TTC549 (cell line): ENCODE results near the gene NUP98.

ENCODE experiments used
- FAIRE-seq: peaks from 2 replicates; lab custom pipeline; 2012; peaks lifted over from hg19 to GRCh38; lab: Jason Lieb, UNC

Gene NUP98

GRCh38 chr11:3732671-3733436 is 64.5 kb downstream of the NUP98 start:
- FAIRE-seq = no peak

GRCh38 chr11:3723014-3723708 is 74.2 kb downstream of the NUP98 start:
- FAIRE-seq = no peak

- FAIRE-seq = no peak
Measured at GRCh38 chr11:3722100-3722499, 75.3 kb downstream of the NUP98 start.

- no peak for FAIRE-seq
Measured at GRCh38 chr11:3720997-3721396, 76.4 kb downstream of the NUP98 start.

- FAIRE-seq = no peak
Measured at GRCh38 chr11:3712274-3712673, 85.1 kb downstream of the NUP98 start.

- no peak for FAIRE-seq
Measured at GRCh38 chr11:3710485-3711259, 86.7 kb downstream of the NUP98 start.

GRCh38 chr11:3709977-3710376 is 87.4 kb downstream of the NUP98 start:
- no peak for FAIRE-seq

- FAIRE-seq = no peak
Measured at GRCh38 chr11:3707176-3707575, 90.2 kb downstream of the NUP98 start.

GRCh38 chr11:3703383-3703782 is 94.0 kb downstream of the NUP98 start:
- no peak for FAIRE-seq

- no peak for FAIRE-seq
Measured at GRCh38 chr11:3700910-3701309, 96.4 kb downstream of the NUP98 start.

- FAIRE-seq = no peak
Measured at GRCh38 chr11:3700410-3700809, 96.9 kb downstream of the NUP98 start.

- no peak for FAIRE-seq
Measured at GRCh38 chr11:3686751-3687150, 110.6 kb downstream of the NUP98 start.

- no peak for FAIRE-seq
Measured at GRCh38 chr11:3685923-3686322, 111.4 kb downstream of the NUP98 start.

GRCh38 chr11:3684819-3685172 is 112.6 kb downstream of the NUP98 start:
- FAIRE-seq = no peak

- FAIRE-seq = no peak
Measured at GRCh38 chr11:3684129-3684818, 113.1 kb downstream of the NUP98 start.

GRCh38 chr11:3683039-3683438 is 114.3 kb downstream of the NUP98 start:
- no peak for FAIRE-seq

- no peak for FAIRE-seq
Measured at GRCh38 chr11:3679077-3679476, 118.3 kb downstream of the NUP98 start.

GRCh38 chr11:3675971-3676370 is 121.4 kb downstream of the NUP98 start:
- no peak for FAIRE-seq

GRCh38 chr11:3674189-3674588 is 123.2 kb downstream of the NUP98 start:
- FAIRE-seq = no peak

- FAIRE-seq = no peak
Measured at GRCh38 chr11:3671334-3672254, 125.8 kb downstream of the NUP98 start, which contains the start of gene CHRNA10. Gene CHRNA10 (minus strand): TSS chr11:3671384. CDS start chr11:3671312, 72 bp downstream.

GRCh38 chr11:3669742-3670183 is 127.6 kb downstream of the NUP98 start:
- FAIRE-seq = no peak
